IPS-18c (cell line): ENCODE results near the gene PATE1.
"Not testable (repeated sequence)": the region's sequence is repeated elsewhere in the genome, so short reads cannot be mapped to it uniquely, and the experiment has no call there.

Experiments
- H3K4me3 ChIP-seq: 2 replicates; pipeline ENCODE4 v1.7.0; 2013; ENCODE audit warnings: low read depth, mild to moderate bottlenecking, low read length, moderate library complexity; ENCODE audit not compliant: insufficient read depth
- H3K9me3 ChIP-seq: one replicate; pipeline ENCODE4 v1.6.1; 2013; ENCODE audit warnings: mild to moderate bottlenecking, low read length, moderate library complexity; ENCODE audit not compliant: control insufficient read depth, insufficient read depth

PATE1 gene, protein sequence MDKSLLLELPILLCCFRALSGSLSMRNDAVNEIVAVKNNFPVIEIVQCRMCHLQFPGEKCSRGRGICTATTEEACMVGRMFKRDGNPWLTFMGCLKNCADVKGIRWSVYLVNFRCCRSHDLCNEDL

GRCh38 chr11:125745979-125746378, at the start of gene PATE1:
PATE1 (plus strand) TSS chr11:125746279; CDS start chr11:125746305, 26 bp downstream.
- H3K4me3 ChIP-seq, result no peak within 1 kb of the TSS

GRCh38 chr11:125701018-125701610, 45.0 kb upstream of the PATE1 start:
- H3K9me3 ChIP-seq, result no peaks in the 10 kb centered on the region
- H3K4me3 ChIP-seq, result no peak overlapping the region

More at GRCh38 chr11:125745979-125746378, at the start of gene PATE1:
- H3K9me3 ChIP-seq, result no peaks in the 10 kb centered on the region

DNA sequence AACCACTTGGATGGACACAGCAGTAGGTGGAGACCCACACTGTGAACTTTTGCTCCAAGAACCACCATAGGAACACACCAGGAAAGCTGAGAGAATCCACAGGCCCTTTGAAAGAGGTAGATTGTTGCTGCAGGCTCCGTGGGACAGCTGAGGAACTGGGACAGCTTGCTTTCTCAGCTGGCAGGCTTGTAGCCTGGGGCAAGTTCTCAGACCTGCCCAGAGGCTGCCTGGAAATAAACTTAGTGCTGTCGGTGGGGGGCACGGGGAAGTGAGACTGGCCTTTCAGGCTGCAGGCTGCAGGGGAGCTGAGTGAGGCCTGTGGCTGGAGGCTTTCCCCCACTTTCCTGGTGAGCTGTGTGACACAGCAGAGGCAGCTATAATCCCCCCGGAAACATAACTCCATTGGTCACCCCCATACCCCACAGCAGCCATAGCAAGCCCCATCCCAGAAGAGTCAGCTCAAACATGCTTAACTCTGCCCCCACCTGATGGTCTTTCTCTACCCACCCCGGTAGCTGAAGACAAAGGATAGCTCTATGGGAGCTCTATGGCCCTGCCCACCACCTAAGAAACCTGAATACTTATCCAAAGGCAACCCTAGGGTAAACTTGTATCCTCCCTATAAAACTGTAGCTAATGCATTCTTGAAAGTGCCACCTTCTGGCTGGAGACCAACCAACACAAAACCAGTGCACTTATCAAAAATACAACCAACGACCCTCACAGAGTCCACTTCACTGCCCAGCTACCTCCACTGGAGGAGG, 44.0 kb upstream of the PATE1 start:
- H3K4me3 ChIP-seq, result no peak overlapping the region
- no peaks in the 10 kb centered on the region for H3K9me3 ChIP-seq

- H3K4me3 ChIP-seq, H3K9me3 ChIP-seq: not testable (repeated sequence)
These were observed 41.4 kb upstream of the PATE1 start for GRCh38 chr11:125704686-125705085.

GRCh38 chr11:125720781-125721180, 25.3 kb upstream of the PATE1 start:
- Histone ChIP-seq H3K9me3 (peaks cover 5% of the 10 kb centered on the region), H3K4me3 (no peak overlapping the region)

GRCh38 chr11:125724125-125724524, 22.0 kb upstream of the PATE1 start:
- H3K9me3 ChIP-seq, result no peaks in the 10 kb centered on the region

GRCh38 chr11:125728969-125729368, 17.1 kb upstream of the PATE1 start:
- no peaks in the 10 kb centered on the region for H3K9me3 ChIP-seq
- no peak overlapping the region for H3K4me3 ChIP-seq

More at GRCh38 chr11:125724125-125724524, 22.0 kb upstream of the PATE1 start:
- no peak overlapping the region for H3K4me3 ChIP-seq

- Histone ChIP-seq H3K9me3 (no peaks in the 10 kb centered on the region), H3K4me3 (no peak overlapping the region)
These were observed 5.5 kb upstream of the PATE1 start for GRCh38 chr11:125740617-125741016.

DNA sequence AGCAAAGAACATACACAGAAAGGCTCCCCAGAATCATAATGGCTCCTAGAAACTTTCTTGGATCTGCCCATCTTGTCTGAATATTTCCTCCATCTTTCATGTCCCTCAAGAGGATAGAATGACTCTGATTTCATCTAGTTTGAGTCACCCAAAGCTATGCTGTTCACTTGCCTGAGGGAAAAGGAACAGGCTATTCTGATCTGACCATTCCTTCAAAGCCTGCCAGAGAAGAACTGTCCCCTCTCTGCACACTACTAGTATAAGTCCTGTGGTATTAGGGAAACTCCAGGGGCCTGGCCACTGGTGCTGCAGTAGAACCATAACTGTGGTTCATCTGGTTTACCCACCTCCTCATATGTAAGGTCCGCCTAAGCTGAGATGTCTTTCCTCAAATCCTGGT, 2.4 kb upstream of the PATE1 start:
- no peaks in the 10 kb centered on the region for H3K9me3 ChIP-seq
- no peak overlapping the region for H3K4me3 ChIP-seq

DNA sequence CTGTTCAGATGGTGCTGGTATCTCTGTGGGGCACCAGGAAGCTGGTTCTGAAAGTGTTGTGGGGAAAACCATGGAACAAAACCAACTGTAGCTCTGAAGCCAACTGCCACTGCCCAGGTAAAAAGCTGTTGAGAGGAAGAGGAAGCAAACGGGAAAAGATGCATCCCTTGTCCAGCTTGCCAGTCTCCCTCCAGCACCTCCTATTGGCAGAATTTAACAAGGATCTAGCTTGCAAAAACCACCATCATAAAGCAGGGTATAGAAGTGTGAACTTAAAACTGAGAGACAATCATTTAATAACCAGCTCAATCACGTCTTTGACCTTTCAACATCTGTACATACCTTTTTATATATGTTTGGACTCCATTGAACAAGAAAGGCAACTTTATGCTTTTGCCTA, 4.5 kb downstream of the PATE1 start:
- no peak overlapping the region for H3K4me3 ChIP-seq
- H3K9me3 ChIP-seq, result no peaks in the 10 kb centered on the region

GRCh38 chr11:125756050-125756449, 10.0 kb downstream of the PATE1 start:
- H3K4me3 ChIP-seq, result no peak overlapping the region
- H3K9me3 ChIP-seq, result no peaks in the 10 kb centered on the region

DNA sequence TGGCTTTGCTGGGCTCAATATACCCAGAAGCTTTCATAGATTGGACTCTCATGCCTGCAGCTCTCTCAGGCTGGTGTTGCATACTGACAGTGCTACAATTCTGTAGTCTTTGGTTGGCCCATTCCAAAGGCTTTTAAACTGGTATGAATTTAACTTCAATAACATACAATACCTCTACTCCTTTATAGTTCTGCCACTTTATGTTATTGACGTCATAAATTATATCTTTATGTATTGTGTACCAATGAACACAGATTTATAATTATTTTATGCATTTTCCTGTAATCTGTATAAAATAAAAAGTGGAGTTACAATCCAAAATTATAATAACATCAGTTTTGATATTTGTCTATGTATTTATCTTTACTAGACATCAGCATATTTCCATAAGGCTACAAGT, 16.4 kb downstream of the PATE1 start:
- no peak overlapping the region for H3K4me3 ChIP-seq
- no peaks in the 10 kb centered on the region for H3K9me3 ChIP-seq

DNA sequence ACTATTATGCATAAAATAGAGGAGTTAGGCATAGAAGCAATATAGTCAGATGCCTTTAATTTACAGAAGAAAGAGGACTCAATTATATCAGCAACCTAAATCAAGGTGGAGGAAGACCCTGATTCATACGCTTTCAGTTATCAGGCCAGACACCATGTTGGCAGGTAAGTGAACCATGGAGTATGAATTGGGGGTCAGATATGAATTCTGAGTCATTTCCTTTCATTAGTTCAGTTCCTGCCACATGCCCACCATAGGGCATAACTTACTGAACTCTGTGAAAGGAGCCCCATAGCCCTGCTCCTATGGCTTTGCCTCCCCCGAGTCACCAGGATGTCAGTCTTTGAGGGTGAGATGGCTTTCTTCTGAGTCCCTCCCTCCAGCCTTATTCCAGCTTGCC, 17.4 kb downstream of the PATE1 start:
- H3K9me3 ChIP-seq, result no peaks in the 10 kb centered on the region

DNA sequence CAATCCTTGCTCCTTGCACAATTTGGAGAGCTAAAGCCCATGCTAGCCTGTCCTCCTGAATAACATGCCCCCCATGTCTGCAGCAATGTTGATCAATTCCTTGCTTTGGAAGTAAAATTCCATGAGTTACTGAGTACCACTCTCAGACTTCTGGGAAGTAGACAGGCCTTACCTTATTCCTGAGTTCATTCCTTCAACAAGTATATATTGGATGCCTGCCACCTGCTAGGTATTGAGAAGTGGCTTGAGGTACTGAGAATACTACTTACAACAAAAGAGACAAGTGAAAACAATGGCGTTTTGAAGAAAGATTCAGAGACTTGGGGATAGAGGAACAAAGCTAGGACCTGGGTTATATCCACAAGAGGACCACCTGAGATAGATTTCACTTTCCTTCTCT, 20.2 kb downstream of the PATE1 start:
- Histone ChIP-seq H3K4me3 (no peak overlapping the region), H3K9me3 (no peaks in the 10 kb centered on the region)

More for the DNA sequence above, 17.4 kb downstream of the PATE1 start:
- no peak overlapping the region for H3K4me3 ChIP-seq

- H3K4me3 ChIP-seq, result no peak overlapping the region
- H3K9me3 ChIP-seq, result peaks cover 2% of the 10 kb centered on the region
These were observed 22.4 kb downstream of the PATE1 start for GRCh38 chr11:125768336-125769046.

- Histone ChIP-seq H3K9me3 (peaks cover 2% of the 10 kb centered on the region), H3K4me3 (no peak overlapping the region)
These were observed 24.5 kb downstream of the PATE1 start for GRCh38 chr11:125770583-125770982.

- peaks cover 2% of the 10 kb centered on the region for H3K9me3 ChIP-seq
These were observed 26.9 kb downstream of the PATE1 start for GRCh38 chr11:125772834-125773505.

More at GRCh38 chr11:125772834-125773505, 26.9 kb downstream of the PATE1 start:
- H3K4me3 ChIP-seq, result no peak overlapping the region
